Stimulated activated effector memory CD8-positive, alpha-beta T cell treated with anti-CD3 and anti-CD28 coated beads, Interleukin-12 subunit alpha, Interleukin-12 subunit beta, amount 100 ng/mL, for 72 hours (primary cell): ENCODE data around the gene RSBN1L.
A peak's percentile ranks its signal among the peaks of the same experiment; 100 is the strongest.
"Not testable (repeated sequence)": the region's sequence is repeated elsewhere in the genome, so short reads cannot be mapped to it uniquely, and the experiment has no call there.

Experiments
- ATAC-seq: fragments of 150-1000 bp; cut with Tn5 transposase; 2 replicates; pipeline ENCODE4 v1.10.0; 2021
- DNase-seq, 2 donors: peaks; one replicate each; pipeline ENCODE4 v3.0.0; 2021 to 2022; ENCODE audit warnings: low spot score in 2 of 2
- H3K27ac Mint-ChIP-seq: one replicate; pipeline ENCODE4 v1.8.0; 2022; ENCODE audit warnings: mild to moderate bottlenecking, mixed read lengths
- H3K36me3 Mint-ChIP-seq: one replicate; pipeline ENCODE4 v1.8.0; 2022; ENCODE audit warnings: mild to moderate bottlenecking, mixed read lengths
- H3K4me1 Mint-ChIP-seq: one replicate; pipeline ENCODE4 v1.8.0; 2022; ENCODE audit warnings: mixed read lengths
- H3K4me3 Mint-ChIP-seq: one replicate; pipeline ENCODE4 v1.8.0; 2022; ENCODE audit warnings: mild to moderate bottlenecking, mixed read lengths
- H3K9me3 Mint-ChIP-seq: one replicate; pipeline ENCODE4 v1.8.0; 2022; ENCODE audit warnings: mixed read lengths

RSBN1L gene

GRCh38 chr7:77696057-77696642 is at the start of gene RSBN1L:
Gene RSBN1L, plus strand, starts transcription at chr7:77696459. Its CDS starts 11 bp downstream, at chr7:77696470.
- peak within 1 kb of the TSS; percentile 96 for H3K27ac Mint-ChIP-seq
- no peaks in the 10 kb centered on the region for H3K9me3 Mint-ChIP-seq
- peak within 1 kb of the TSS; percentile 94 for H3K4me3 Mint-ChIP-seq
- peak; percentile 99 for ATAC-seq
- peak; percentile 93 to 98 for DNase-seq
- peaks cover 28% of the 10 kb centered on the region for H3K36me3 Mint-ChIP-seq
- H3K4me1 Mint-ChIP-seq = peaks cover 52% of the 10 kb centered on the region

DNA sequence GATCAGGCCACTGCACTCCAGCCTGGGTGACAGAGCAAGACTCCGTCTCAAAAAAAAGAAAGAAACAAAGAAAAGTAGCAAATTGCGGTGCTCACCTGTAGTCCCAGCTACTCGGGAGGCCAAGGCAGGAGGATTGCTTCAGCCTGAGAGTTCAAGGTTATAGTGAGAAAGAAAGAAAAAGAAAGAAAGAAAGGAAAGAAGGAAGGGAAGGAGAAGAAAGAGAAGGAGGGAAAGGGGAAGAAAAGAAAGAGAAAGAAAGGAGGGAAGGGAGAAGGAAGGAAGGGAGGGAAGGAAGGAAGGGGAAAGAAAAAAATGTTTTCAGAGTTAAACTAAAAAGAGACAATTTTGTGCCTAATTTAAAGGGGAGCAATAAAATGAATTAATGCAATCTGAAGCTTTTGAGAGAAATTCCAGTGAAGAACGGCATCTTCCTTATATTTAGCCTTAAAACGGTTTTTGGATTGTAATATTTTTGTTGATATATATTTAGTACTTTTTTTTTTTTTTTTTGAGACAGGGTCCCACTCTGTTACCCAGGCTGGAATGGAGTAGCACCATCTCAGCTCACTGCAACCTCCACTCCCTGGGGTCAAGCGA is 47.4 kb upstream of the RSBN1L start:
- no peak for ATAC-seq
- no peak for DNase-seq
- no peaks in the 10 kb centered on the region for H3K4me1 Mint-ChIP-seq
- H3K9me3 Mint-ChIP-seq = no peaks in the 10 kb centered on the region
- no peak overlapping the region for H3K4me3 Mint-ChIP-seq
- peaks cover 12% of the 10 kb centered on the region for H3K36me3 Mint-ChIP-seq
- peak overlapping the region; percentile 51 for H3K27ac Mint-ChIP-seq

- Mint-ChIP-seq H3K36me3 (peaks cover 12% of the 10 kb centered on the region), H3K4me1 (no peaks in the 10 kb centered on the region), H3K27ac (no peak overlapping the region), H3K9me3 (no peaks in the 10 kb centered on the region), H3K4me3 (no peak overlapping the region)
- ATAC-seq (no peak), DNase-seq (no peak)
Measured at GRCh38 chr7:77649716-77650349, 46.4 kb upstream of the RSBN1L start.

DNA sequence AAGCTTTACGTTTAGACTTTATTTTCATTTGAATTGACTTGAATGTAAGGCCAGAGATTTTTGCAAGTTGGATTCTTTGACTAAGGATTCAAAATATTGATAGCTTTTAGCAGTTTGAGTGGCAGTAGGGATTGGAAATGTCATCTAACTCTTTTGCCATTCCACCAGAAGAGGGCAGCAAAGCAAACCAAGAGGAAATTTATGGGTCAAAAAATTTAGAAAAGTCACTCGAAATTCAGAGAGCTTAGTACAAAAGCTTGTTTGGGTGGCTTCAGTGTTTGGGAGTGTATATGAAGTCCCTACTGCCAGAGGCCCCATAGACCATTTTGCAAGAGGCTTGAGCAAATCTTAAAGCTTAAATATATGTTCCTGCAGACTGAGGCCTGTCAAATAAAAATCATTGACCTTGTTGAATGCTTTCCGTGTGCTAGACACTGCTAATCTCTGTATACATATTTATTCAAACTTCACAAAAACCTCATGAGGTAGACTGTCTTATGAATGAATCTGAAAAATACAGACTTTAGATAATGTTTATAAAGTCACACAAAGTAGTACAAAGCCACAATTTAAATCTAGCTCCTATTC is 44.6 kb upstream of the RSBN1L start:
- DNase-seq = peak; percentile 9 to 61
- Mint-ChIP-seq H3K27ac (no peak overlapping the region), H3K4me1 (no peaks in the 10 kb centered on the region), H3K4me3 (no peak overlapping the region), H3K9me3 (no peaks in the 10 kb centered on the region), H3K36me3 (peaks cover 3% of the 10 kb centered on the region)
- ATAC-seq = no peak

DNA sequence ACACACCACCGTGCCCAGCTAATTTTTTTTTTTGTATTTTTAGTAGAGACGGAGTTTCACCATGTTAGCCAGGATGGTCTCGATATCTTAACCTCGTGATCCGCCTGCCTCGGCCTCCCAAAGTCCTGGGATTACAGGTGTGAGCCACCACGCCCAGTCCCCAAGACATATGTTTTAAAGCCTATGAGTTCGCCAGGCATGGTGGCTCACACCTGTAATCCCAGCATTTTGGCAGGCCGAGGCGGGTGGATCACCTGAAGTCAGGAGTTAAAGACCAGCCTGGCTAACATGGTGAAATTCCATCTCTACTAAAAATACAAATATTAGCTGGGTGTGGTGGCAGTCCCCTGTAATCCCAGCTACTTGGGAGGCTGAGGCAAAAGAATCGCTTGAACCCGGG is 43.4 kb upstream of the RSBN1L start:
- ATAC-seq, H3K4me1 Mint-ChIP-seq: not testable (repeated sequence)

GRCh38 chr7:77653572-77653971 is 42.7 kb upstream of the RSBN1L start:
- Mint-ChIP-seq H3K27ac (no peak overlapping the region), H3K36me3 (no peaks in the 10 kb centered on the region), H3K4me3 (no peak overlapping the region), H3K9me3 (no peaks in the 10 kb centered on the region), H3K4me1 (no peaks in the 10 kb centered on the region)
- no peak for DNase-seq
- no peak for ATAC-seq

More for the DNA sequence above, 43.4 kb upstream of the RSBN1L start:
- not testable (repeated sequence) for DNase-seq, H3K4me3 Mint-ChIP-seq, H3K36me3 Mint-ChIP-seq, H3K27ac Mint-ChIP-seq, H3K9me3 Mint-ChIP-seq

- no peaks in the 10 kb centered on the region for H3K4me1 Mint-ChIP-seq
- DNase-seq (no peak), ATAC-seq (no peak)
- no peak overlapping the region for H3K27ac Mint-ChIP-seq
- no peaks in the 10 kb centered on the region for H3K9me3 Mint-ChIP-seq
- H3K4me3 Mint-ChIP-seq = no peak overlapping the region
- H3K36me3 Mint-ChIP-seq = no peaks in the 10 kb centered on the region
Measured at GRCh38 chr7:77655356-77655755, 40.9 kb upstream of the RSBN1L start.

DNA sequence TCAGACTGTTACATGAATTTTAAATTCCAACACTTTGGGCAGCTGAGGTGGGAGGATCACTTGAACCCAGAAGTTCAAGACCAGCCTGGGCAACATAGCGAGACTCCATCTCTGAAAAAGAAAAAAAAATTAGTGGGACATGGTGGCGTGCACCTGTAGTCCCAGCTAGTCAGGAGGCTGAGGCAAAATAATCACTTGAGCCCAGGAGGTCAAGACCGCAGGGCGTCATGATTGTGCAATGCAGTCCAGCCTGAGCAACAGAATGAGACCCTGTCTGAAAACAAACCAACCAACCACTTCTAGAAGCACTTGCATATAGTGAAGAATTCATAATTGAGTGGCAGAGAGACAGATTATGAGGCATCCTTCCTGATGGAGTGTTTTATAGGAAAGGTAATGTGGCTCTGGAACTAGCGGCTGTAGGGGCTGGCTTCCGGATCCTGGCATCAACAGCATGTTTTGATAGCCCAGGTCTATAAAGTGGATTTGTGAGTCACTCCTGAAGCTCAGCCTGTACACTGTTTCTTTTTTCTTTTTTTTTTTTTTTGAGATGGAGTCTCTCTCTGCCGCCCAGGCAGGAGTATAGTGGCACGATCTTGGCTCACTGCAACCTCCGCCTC is 40.3 kb upstream of the RSBN1L start:
- Mint-ChIP-seq H3K4me3 (no peak overlapping the region), H3K4me1 (no peaks in the 10 kb centered on the region), H3K27ac (no peak overlapping the region), H3K36me3 (no peaks in the 10 kb centered on the region), H3K9me3 (no peaks in the 10 kb centered on the region)
- ATAC-seq (no peak), DNase-seq (no peak)

DNA sequence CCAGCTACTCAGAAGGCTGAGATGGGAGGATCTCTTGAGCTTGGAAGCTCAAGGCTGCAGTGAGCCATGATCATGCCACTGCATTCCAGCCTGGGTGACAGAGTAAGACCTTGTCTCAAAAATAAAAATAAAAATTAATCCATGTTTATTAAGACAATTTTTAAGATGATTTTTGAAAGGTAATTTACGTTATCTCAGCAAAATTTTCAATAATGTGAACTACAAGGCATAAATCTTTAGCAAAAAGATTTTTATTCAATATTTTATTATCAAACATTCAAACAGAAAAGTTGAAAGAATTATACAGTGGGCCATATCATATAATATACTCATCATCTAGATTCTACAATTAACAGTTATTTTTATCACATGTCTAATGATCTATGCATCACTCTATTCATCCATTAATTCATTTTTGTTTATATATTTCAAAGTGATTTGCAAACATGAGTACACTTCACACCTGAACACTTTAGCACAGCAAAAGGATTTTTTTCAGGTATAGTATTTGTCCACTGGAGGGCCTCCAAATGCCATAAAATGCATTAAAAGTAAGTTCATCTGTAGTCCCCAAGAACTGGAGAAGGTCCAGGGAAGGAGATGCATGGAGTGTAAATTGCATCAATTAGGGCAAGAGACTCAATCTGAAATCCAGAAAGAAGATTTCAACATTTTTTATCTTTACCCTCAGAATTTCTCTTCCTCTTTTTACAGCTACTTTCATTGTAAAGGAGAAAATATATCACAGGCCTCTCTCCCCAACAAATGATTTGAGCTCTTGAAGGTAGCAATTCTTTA is 38.6 kb upstream of the RSBN1L start:
- Mint-ChIP-seq H3K9me3 (no peaks in the 10 kb centered on the region), H3K27ac (no peak overlapping the region), H3K4me3 (no peak overlapping the region), H3K4me1 (no peaks in the 10 kb centered on the region), H3K36me3 (no peaks in the 10 kb centered on the region)
- peak; percentile 60 for ATAC-seq
- DNase-seq = no peak

- DNase-seq = no peak
- Mint-ChIP-seq H3K4me1 (no peaks in the 10 kb centered on the region), H3K27ac (no peak overlapping the region), H3K9me3 (no peaks in the 10 kb centered on the region), H3K36me3 (no peaks in the 10 kb centered on the region), H3K4me3 (no peak overlapping the region)
- no peak for ATAC-seq
Measured at GRCh38 chr7:77658928-77659327, 37.3 kb upstream of the RSBN1L start.

- no peak overlapping the region for H3K4me3 Mint-ChIP-seq
- DNase-seq (no peak), ATAC-seq (no peak)
- H3K36me3 Mint-ChIP-seq = no peaks in the 10 kb centered on the region
- H3K27ac Mint-ChIP-seq = no peak overlapping the region
- H3K4me1 Mint-ChIP-seq = no peaks in the 10 kb centered on the region
- H3K9me3 Mint-ChIP-seq = no peaks in the 10 kb centered on the region
Measured at GRCh38 chr7:77661816-77662215, 34.4 kb upstream of the RSBN1L start.

GRCh38 chr7:77662869-77663268 is 33.4 kb upstream of the RSBN1L start:
- Mint-ChIP-seq H3K4me1 (no peaks in the 10 kb centered on the region), H3K27ac (no peak overlapping the region), H3K4me3 (no peak overlapping the region), H3K36me3 (no peaks in the 10 kb centered on the region), H3K9me3 (no peaks in the 10 kb centered on the region)
- DNase-seq (no peak), ATAC-seq (no peak)

DNA sequence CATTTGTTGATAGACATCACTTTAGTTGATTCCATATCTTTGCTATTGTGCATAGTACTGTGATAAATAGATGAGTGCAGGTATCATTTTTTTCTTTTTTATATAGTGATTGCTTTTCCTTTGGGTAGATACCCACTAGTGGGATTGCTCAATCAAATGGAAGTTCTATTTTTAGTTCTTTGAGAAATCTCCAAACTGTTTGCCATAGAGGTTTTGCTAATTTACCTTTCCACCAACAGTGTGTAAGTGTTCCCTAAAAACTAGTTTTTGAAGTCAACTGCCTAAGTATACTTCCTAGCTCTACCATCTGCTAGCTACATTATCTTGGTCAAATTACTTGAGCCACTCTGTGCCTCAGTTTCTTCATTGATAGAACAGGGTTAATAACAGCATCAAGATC is 31.5 kb upstream of the RSBN1L start:
- Mint-ChIP-seq H3K27ac (no peak overlapping the region), H3K9me3 (no peaks in the 10 kb centered on the region), H3K4me3 (no peak overlapping the region), H3K4me1 (no peaks in the 10 kb centered on the region), H3K36me3 (no peaks in the 10 kb centered on the region)
- ATAC-seq (no peak), DNase-seq (no peak)

DNA sequence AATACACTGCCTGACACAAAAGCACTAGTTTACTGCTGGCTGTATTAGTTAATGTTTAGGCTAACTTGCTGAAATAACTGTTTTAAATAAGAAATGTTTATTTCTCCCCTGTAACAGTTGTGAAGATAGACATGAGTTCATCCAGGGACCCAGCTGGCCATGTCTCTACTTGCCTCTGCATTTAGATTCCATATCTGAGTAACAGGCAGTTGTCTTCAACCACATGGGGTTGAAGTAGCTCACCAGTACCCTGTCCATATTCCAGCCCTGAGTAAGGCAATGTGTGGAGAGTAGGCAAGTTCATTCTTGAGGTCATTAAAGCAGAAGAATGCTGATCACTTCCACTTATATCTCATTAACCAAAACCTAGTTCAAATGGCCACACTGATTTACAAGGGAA is 31.1 kb upstream of the RSBN1L start:
- no peak for ATAC-seq
- no peak overlapping the region for H3K27ac Mint-ChIP-seq
- H3K4me3 Mint-ChIP-seq = no peak overlapping the region
- no peak for DNase-seq
- H3K9me3 Mint-ChIP-seq = no peaks in the 10 kb centered on the region
- H3K4me1 Mint-ChIP-seq = no peaks in the 10 kb centered on the region
- no peaks in the 10 kb centered on the region for H3K36me3 Mint-ChIP-seq

GRCh38 chr7:77667459-77668086 is 28.7 kb upstream of the RSBN1L start:
- Mint-ChIP-seq H3K4me3 (no peak overlapping the region), H3K4me1 (no peaks in the 10 kb centered on the region), H3K36me3 (no peaks in the 10 kb centered on the region), H3K9me3 (no peaks in the 10 kb centered on the region), H3K27ac (no peak overlapping the region)
- no peak for DNase-seq
- ATAC-seq = no peak
